Esophagus squamous epithelium (tissue), 4 donors: ENCODE data around the gene TIGD2.

Experiments
- POLR2A ChIP-seq, 4 donors: fragments of 450-650 bp; IDR thresholded peaks; one replicate each; pipeline ENCODE4 v1.6.1; 2017; ENCODE audit warnings: antibody characterized with exemption in 4 of 4, mild to moderate bottlenecking in 4 of 4, moderate library complexity in 3 of 4
- TF ChIP-seq, protein P1 (sequence below), 6 experiments: fragments of 450-650 bp in 4 of 6; fragments of 200-600 bp in 2 of 6; sonication (generic) in 2 of 6; IDR thresholded peaks; one replicate each; pipeline ENCODE4 v1.5.1; 2016 to 2019; ENCODE audit warnings: antibody characterized with exemption in 6 of 6, mild to moderate bottlenecking in 4 of 6, moderate library complexity in 4 of 6

DNA sequence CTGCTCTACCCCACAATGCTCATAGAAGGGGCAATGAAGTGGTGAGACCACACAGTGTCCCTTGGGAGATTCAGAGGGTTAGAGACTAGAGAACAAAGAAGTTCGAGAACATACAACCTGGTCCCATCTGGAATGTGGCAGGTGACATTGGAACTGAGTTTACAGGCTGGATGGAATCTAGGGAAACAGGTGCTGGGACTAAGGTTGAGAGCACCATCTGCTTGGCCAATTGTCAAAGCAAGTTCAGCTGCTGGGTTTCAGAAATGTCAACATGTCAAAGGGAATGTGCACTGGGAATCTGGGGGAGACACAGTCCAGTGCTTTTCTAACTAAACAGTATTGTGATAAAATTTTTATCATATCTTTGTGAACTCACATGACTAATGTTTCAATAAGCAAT, 38.4 kb upstream of the TIGD2 start:
- TF ChIP-seq, protein P1, sequence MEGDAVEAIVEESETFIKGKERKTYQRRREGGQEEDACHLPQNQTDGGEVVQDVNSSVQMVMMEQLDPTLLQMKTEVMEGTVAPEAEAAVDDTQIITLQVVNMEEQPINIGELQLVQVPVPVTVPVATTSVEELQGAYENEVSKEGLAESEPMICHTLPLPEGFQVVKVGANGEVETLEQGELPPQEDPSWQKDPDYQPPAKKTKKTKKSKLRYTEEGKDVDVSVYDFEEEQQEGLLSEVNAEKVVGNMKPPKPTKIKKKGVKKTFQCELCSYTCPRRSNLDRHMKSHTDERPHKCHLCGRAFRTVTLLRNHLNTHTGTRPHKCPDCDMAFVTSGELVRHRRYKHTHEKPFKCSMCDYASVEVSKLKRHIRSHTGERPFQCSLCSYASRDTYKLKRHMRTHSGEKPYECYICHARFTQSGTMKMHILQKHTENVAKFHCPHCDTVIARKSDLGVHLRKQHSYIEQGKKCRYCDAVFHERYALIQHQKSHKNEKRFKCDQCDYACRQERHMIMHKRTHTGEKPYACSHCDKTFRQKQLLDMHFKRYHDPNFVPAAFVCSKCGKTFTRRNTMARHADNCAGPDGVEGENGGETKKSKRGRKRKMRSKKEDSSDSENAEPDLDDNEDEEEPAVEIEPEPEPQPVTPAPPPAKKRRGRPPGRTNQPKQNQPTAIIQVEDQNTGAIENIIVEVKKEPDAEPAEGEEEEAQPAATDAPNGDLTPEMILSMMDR (IDR thresholded peaks at IDR 0.05): no peak
- no peak for TF ChIP-seq POLR2A (IDR thresholded peaks at IDR 0.05)
